Aorta (tissue), 5 donors: ENCODE data around the gene CHCHD6. TPM values are rescaled to one million over a fixed set of nuclear protein-coding genes. Genes with fewer than 3 reads are reported as not detected.

Experiments
- ATAC-seq: fragments of 200-7000 bp; cut with Tn5 transposase; one replicate; pipeline ENCODE4 v1.9.1; 2022; ENCODE audit warnings: moderate library complexity; ENCODE audit not compliant: low FRiP score
- DNase-seq, 2 donors: peaks; one replicate each; pipeline ENCODE4 v3.0.0-alpha.2; 2020
- H3K27ac ChIP-seq, 2 donors: one replicate each; pipeline ENCODE4 v1.5.1; 2013; ENCODE audit warnings: low read length in 2 of 2, mild to moderate bottlenecking in 2 of 2, moderate library complexity in 2 of 2, control low read depth in 1 of 2, inconsistent platforms in 1 of 2, low read depth in 1 of 2
- H3K27me3 ChIP-seq, 2 donors: one replicate each; pipeline ENCODE4 v1.6.1; 2013; ENCODE audit warnings: control low read depth in 1 of 2, low read length in 1 of 2, mild to moderate bottlenecking in 1 of 2, moderate library complexity in 1 of 2; ENCODE audit not compliant: insufficient read depth in 2 of 2, control insufficient read depth in 1 of 2
- H3K36me3 ChIP-seq, 2 donors: one replicate each; pipeline ENCODE4 v1.6.1; 2013; ENCODE audit warnings: control low read depth in 1 of 2, low read length in 1 of 2, mild to moderate bottlenecking in 1 of 2; ENCODE audit not compliant: insufficient read depth in 2 of 2, control insufficient read depth in 1 of 2
- H3K4me1 ChIP-seq, 2 donors: one replicate each; pipeline ENCODE4 v1.6.1; 2013; ENCODE audit warnings: low read length in 2 of 2, control low read depth in 1 of 2, mild to moderate bottlenecking in 1 of 2, moderate library complexity in 1 of 2; ENCODE audit not compliant: insufficient read depth in 2 of 2, control insufficient read depth in 1 of 2
- H3K4me3 ChIP-seq, 2 donors: one replicate each; pipeline ENCODE4 v1.5.1; 2013; ENCODE audit warnings: low read length in 2 of 2, control low read depth in 1 of 2, mild to moderate bottlenecking in 1 of 2
- H3K9me3 ChIP-seq: one replicate; pipeline ENCODE4 v1.6.1; 2013; ENCODE audit warnings: mild to moderate bottlenecking, low read length; ENCODE audit not compliant: control insufficient read depth
- WGBS, 2 donors: extraction: QIAGEN DNeasy Blood & Tissue Kit; methylation state at CpG; one replicate each; pipeline ENCODE4 v1.1.7; 2013; 5-methylcytosine and 5-hydroxymethylcytosine counted together
- intact Hi-C, 2 donors: fragments of 100-400 bp; cut with DNase I; formaldehyde crosslinking; loops; one replicate each; pipeline versions ENCODE4 v1.14.2 to v1.15.0; 2022
- polyA plus RNA-seq, 2 donors: library from polyadenylated mRNA; stranded (reverse); fragments of 200-250 nt; gene quantifications; one replicate each; pipeline ENCODE4 v1.2.3, GENCODE V29; 2013
- total RNA-seq, 2 donors: library from RNA; stranded (reverse); fragmentation: NEBNext Ultra II Directional; extraction: Animal tissue kit (Norgen Biotek cat#: 25700); gene quantifications; one replicate each; pipeline ENCODE4 v1.2.1, GENCODE V29; 2021
- donor health status: healthy with polysubstance abuse.
- donor health status: Bipolar disorder and iron deficiency.
- donor health status: DM: no; HTN: no; CAD: no.
- donor health status: DM: no; HTN: no; CAD: no.
- donor health status: DM: yes; HTN: yes; CAD: no.

CHCHD6 gene
- total and polyA plus RNA-seq, 4 donors = 10.8 to 24.6 (median 11.9) TPM

GRCh38 chr3:126661532-126662364 is 42.3 kb upstream of the CHCHD6 start:
- no peak overlapping the region for H3K4me3 ChIP-seq

GRCh38 chr3:126663257-126663656 is 40.8 kb upstream of the CHCHD6 start:
- H3K27me3 ChIP-seq = no peaks in the 10 kb centered on the region
- no peaks in the 10 kb centered on the region for H3K36me3 ChIP-seq
- no peaks in the 10 kb centered on the region for H3K9me3 ChIP-seq
- no peak overlapping the region for H3K4me3 ChIP-seq
- 88 to 93% methylated on average over 4 of the region's 4 CpGs for WGBS, 2 donors
- ATAC-seq (no peak), DNase-seq (no peak)
- H3K4me1 ChIP-seq = no peaks in the 10 kb centered on the region
- no peak overlapping the region for H3K27ac ChIP-seq
- intact Hi-C loops = no loop called here

More at GRCh38 chr3:126661532-126662364, 42.3 kb upstream of the CHCHD6 start:
- no peaks in the 10 kb centered on the region for H3K27me3 ChIP-seq
- intact Hi-C loops = no loop called here
- H3K36me3 ChIP-seq = no peaks in the 10 kb centered on the region
- no peaks in the 10 kb centered on the region for H3K9me3 ChIP-seq
- H3K4me1 ChIP-seq = no peaks in the 10 kb centered on the region
- DNase-seq (no peak), ATAC-seq (no peak)
- H3K27ac ChIP-seq = no peak overlapping the region
- WGBS, 2 donors = 65% methylated on average over 11 of the region's 11 CpGs

GRCh38 chr3:126663750-126664149 is 40.3 kb upstream of the CHCHD6 start:
- WGBS, 2 donors = 94 to 96% methylated on average over 8 of the region's 8 CpGs
- intact Hi-C loops = no loop called here
- H3K9me3 ChIP-seq = no peaks in the 10 kb centered on the region

GRCh38 chr3:126664591-126665214 is 39.3 kb upstream of the CHCHD6 start:
- H3K36me3 ChIP-seq = no peaks in the 10 kb centered on the region
- no peaks in the 10 kb centered on the region for H3K9me3 ChIP-seq
- H3K4me1 ChIP-seq = no peaks in the 10 kb centered on the region
- ATAC-seq (no peak), DNase-seq (no peak)
- H3K4me3 ChIP-seq = no peak overlapping the region
- 63 to 64% methylated on average over 5 of the region's 5 CpGs for WGBS, 2 donors
- intact Hi-C loops = no loop called here
- H3K27ac ChIP-seq = no peak overlapping the region
- no peaks in the 10 kb centered on the region for H3K27me3 ChIP-seq

More at GRCh38 chr3:126663750-126664149, 40.3 kb upstream of the CHCHD6 start:
- H3K27ac ChIP-seq = no peak overlapping the region
- no peaks in the 10 kb centered on the region for H3K4me1 ChIP-seq
- ATAC-seq (no peak), DNase-seq (peak in 1 of 2 donors; percentile 68)
- H3K27me3 ChIP-seq = no peaks in the 10 kb centered on the region
- no peak overlapping the region for H3K4me3 ChIP-seq
- H3K36me3 ChIP-seq = no peaks in the 10 kb centered on the region

GRCh38 chr3:126665221-126665936 is 38.7 kb upstream of the CHCHD6 start:
- 85 to 86% methylated on average over 6 of the region's 6 CpGs for WGBS, 2 donors
- intact Hi-C loops = no loop called here
- H3K27ac ChIP-seq = no peak overlapping the region
- H3K36me3 ChIP-seq = no peaks in the 10 kb centered on the region
- H3K4me1 ChIP-seq = no peaks in the 10 kb centered on the region
- H3K9me3 ChIP-seq = no peaks in the 10 kb centered on the region
- DNase-seq (no peak), ATAC-seq (no peak)
- no peaks in the 10 kb centered on the region for H3K27me3 ChIP-seq
- no peak overlapping the region for H3K4me3 ChIP-seq

- Histone ChIP-seq H3K27me3 (no peaks in the 10 kb centered on the region), H3K9me3 (no peaks in the 10 kb centered on the region), H3K4me1 (no peaks in the 10 kb centered on the region), H3K27ac (no peak overlapping the region), H3K4me3 (no peak overlapping the region), H3K36me3 (no peaks in the 10 kb centered on the region)
- no peak for DNase-seq
- WGBS, 2 donors = 89 to 92% methylated on average over 15 of the region's 15 CpGs
- ATAC-seq = no peak
- intact Hi-C loops = no loop called here
Measured at GRCh38 chr3:126665959-126666657, 37.9 kb upstream of the CHCHD6 start.

- no peaks in the 10 kb centered on the region for H3K27me3 ChIP-seq
- no peaks in the 10 kb centered on the region for H3K36me3 ChIP-seq
- ATAC-seq (no peak), DNase-seq (no peak)
- H3K4me3 ChIP-seq = no peak overlapping the region
- intact Hi-C loops = no loop called here
- H3K4me1 ChIP-seq = no peaks in the 10 kb centered on the region
- no peak overlapping the region for H3K27ac ChIP-seq
- WGBS, 2 donors = 92 to 93% methylated on average over 15 of the region's 15 CpGs
- H3K9me3 ChIP-seq = no peaks in the 10 kb centered on the region
Measured at GRCh38 chr3:126666658-126667528, 37.1 kb upstream of the CHCHD6 start.
